ENCODE data around the gene ITPR3.
A peak's percentile ranks its signal among the peaks of the same experiment; 100 is the strongest.

The ITPR3 gene

GRCh38 chr6:33578164-33578563, 43.0 kb upstream of the ITPR3 start:
- DNase-seq (ENCODE audit: extremely low spot score): no peak
- ChIA-PET CTCF (interaction anchor here (1.0 to 18.3 kb wide), 6 partner anchors 9 to 133 kb away, joined by 3 to 231 read pairs (median 7); partner anchors contain the start of gene UQCC2), POLR2A (interaction anchor here (1.5 kb wide), 1 partner anchor 8 kb away, joined by 5 read pairs; no protein-coding TSS in a partner anchor)
- no peak for TF ChIP-seq CTCF (IDR thresholded peaks at IDR 0.05; ENCODE audit: control extremely low read depth, extremely low read depth, low read depth, missing control alignments)

GRCh38 chr6:33578588-33579011, 42.5 kb upstream of the ITPR3 start:
- DNase-seq (ENCODE audit: extremely low spot score): peak; percentile 64
- CTCF ChIA-PET: interaction anchor here (1.0 to 18.3 kb wide), 8 partner anchors 9 to 133 kb away, joined by 3 to 231 read pairs (median 4); partner anchors contain the start of gene UQCC2
- POLR2A ChIA-PET: interaction anchor here (0.5 to 1.5 kb wide), 2 partner anchors 8 to 1084 kb away, joined by 4 to 5 read pairs; no protein-coding TSS in a partner anchor
- no peak for TF ChIP-seq CTCF (IDR thresholded peaks at IDR 0.05; ENCODE audit: control extremely low read depth, extremely low read depth, low read depth, missing control alignments)

- CTCF ChIA-PET: interaction anchor here (0.6 to 18.3 kb wide), 21 partner anchors 7 to 447 kb away, joined by 3 to 231 read pairs (median 4); partner anchors contain the start of genes ITPR3 and UQCC2
- peak; percentile 94 for DNase-seq (ENCODE audit: extremely low spot score)
- peak; percentile 48 for TF ChIP-seq CTCF (IDR thresholded peaks at IDR 0.05; ENCODE audit: control extremely low read depth, extremely low read depth, low read depth, missing control alignments)
Measured at GRCh38 chr6:33579828-33580714, 41.1 kb upstream of the ITPR3 start, which contains the start of gene BAK1. Gene BAK1 (minus strand): TSS chr6:33580276. CDS start chr6:33577604, 2,672 bp downstream.

GRCh38 chr6:33581186-33581585, 39.9 kb upstream of the ITPR3 start:
- ChIA-PET POLR2A (interaction anchor here (0.6 kb wide), 1 partner anchor 656 kb away, joined by 4 read pairs; the partner anchor contains the start of gene HMGA1), CTCF (interaction anchor here (1.0 to 18.3 kb wide), 5 partner anchors 9 to 180 kb away, joined by 3 to 231 read pairs (median 4); partner anchors contain the start of gene ITPR3)
- DNase-seq (ENCODE audit: extremely low spot score): no peak
- no peak for TF ChIP-seq CTCF (IDR thresholded peaks at IDR 0.05; ENCODE audit: control extremely low read depth, extremely low read depth, low read depth, missing control alignments)

More at GRCh38 chr6:33579828-33580714, 41.1 kb upstream of the ITPR3 start, which contains the start of gene BAK1:
- POLR2A ChIA-PET: interaction anchor here (0.6 kb wide), 1 partner anchor 10 kb away, joined by 3 read pairs; no protein-coding TSS in a partner anchor

- ChIA-PET POLR2A (no interaction called here), CTCF (interaction anchor here (0.6 to 18.3 kb wide), 6 partner anchors 13 to 193 kb away, joined by 3 to 231 read pairs (median 3); no protein-coding TSS in a partner anchor)
- no peak for DNase-seq (ENCODE audit: extremely low spot score)
- TF ChIP-seq CTCF (IDR thresholded peaks at IDR 0.05; ENCODE audit: control extremely low read depth, extremely low read depth, low read depth, missing control alignments): no peak
Measured at GRCh38 chr6:33583591-33584155, 37.4 kb upstream of the ITPR3 start.

Measured in GM10248 (cell line).